Endodermal cell (in vitro differentiated cells): ENCODE measurements around the gene PHKG2. TPM values are rescaled to one million over a fixed set of nuclear protein-coding genes. Genes with fewer than 3 reads are reported as not detected.

Experiments used
- DNase-seq: peaks from one replicate; pipeline ENCODE4 v3.0.0-alpha.2; 2017
- H3K27ac ChIP-seq: 2 replicates; pipeline ENCODE4 v1.5.1; 2013; ENCODE audit warnings: mild to moderate bottlenecking, low read depth, low read length, moderate library complexity
- H3K27me3 ChIP-seq: 2 replicates; pipeline ENCODE4 v1.6.1; 2013; ENCODE audit warnings: mild to moderate bottlenecking, low read length, moderate library complexity; ENCODE audit not compliant: insufficient read depth, control insufficient read depth, poor library complexity, severe bottlenecking
- H3K36me3 ChIP-seq: 2 replicates; pipeline ENCODE4 v1.7.0; 2013; ENCODE audit warnings: mild to moderate bottlenecking, low read length, moderate library complexity; ENCODE audit not compliant: control insufficient read depth, insufficient read depth
- H3K4me1 ChIP-seq: one replicate; pipeline ENCODE4 v1.7.0; 2013; ENCODE audit warnings: low read length; ENCODE audit not compliant: control insufficient read depth, insufficient read depth
- H3K4me3 ChIP-seq: 2 replicates; pipeline ENCODE4 v1.5.1; 2013; ENCODE audit warnings: mild to moderate bottlenecking, low read length, moderate library complexity
- H3K9ac ChIP-seq: 2 replicates; pipeline ENCODE4 v1.6.1; 2013; ENCODE audit warnings: mild to moderate bottlenecking, low read length, moderate library complexity; ENCODE audit not compliant: poor library complexity, severe bottlenecking; ENCODE audit errors: extremely low read depth
- H3K9me3 ChIP-seq: 2 replicates; pipeline ENCODE4 v1.6.1; 2013; ENCODE audit warnings: mild to moderate bottlenecking, low read length, moderate library complexity; ENCODE audit not compliant: control insufficient read depth
- H3K27ac Mint-ChIP-seq: 2 replicates; pipeline ENCODE4 v1.8.0; 2020; ENCODE audit warnings: mixed read lengths
- H3K27me3 Mint-ChIP-seq: 2 replicates; pipeline ENCODE4 v1.8.0; 2021; ENCODE audit warnings: mild to moderate bottlenecking, mixed read lengths; ENCODE audit not compliant: insufficient read depth
- H3K36me3 Mint-ChIP-seq: 2 replicates; pipeline ENCODE4 v1.8.0; 2020; ENCODE audit warnings: low read depth, mixed read lengths
- H3K4me1 Mint-ChIP-seq: 2 replicates; pipeline ENCODE4 v1.8.0; 2020; ENCODE audit warnings: mixed read lengths
- H3K4me3 Mint-ChIP-seq: 2 replicates; pipeline ENCODE4 v1.8.0; 2020; ENCODE audit warnings: mild to moderate bottlenecking, moderate library complexity, mixed read lengths
- H3K9me3 Mint-ChIP-seq: 2 replicates; pipeline ENCODE4 v1.8.0; 2020; ENCODE audit warnings: mild to moderate bottlenecking, mixed read lengths
- CTCF ChIP-seq: fragments of 200-600 bp; sonication (generic); conservative IDR thresholded peaks from 2 replicates; pipeline ENCODE4 v1.5.0; 2021; ENCODE audit warnings: antibody characterized with exemption, mild to moderate bottlenecking
- WGBS, 2 experiments: methylation state at CpG; one replicate each; pipeline versions ENCODE4 v1.1.5 to v1.1.7; 2013; ENCODE audit warnings: missing lambda C conversion rate in 2 of 2, mixed read lengths in 1 of 2; ENCODE audit not compliant: insufficient coverage in 1 of 2, insufficient read length in 1 of 2; 5-methylcytosine and 5-hydroxymethylcytosine counted together
- total RNA-seq, 2 donors: library from RNA; stranded (reverse); fragmentation: NEBNext Ultra II Directional in 1 of 2; extraction: Animal tissue kit (Norgen Biotek cat#: 25700) in 1 of 2; gene quantifications; 2 replicates in 1 of 2; 3 replicates in 1 of 2; pipeline ENCODE4 v1.2.1, GENCODE V29; 2021

The PHKG2 gene
- total RNA-seq, 2 donors from 2014 or later, result 49.8 to 54.8 TPM

DNA sequence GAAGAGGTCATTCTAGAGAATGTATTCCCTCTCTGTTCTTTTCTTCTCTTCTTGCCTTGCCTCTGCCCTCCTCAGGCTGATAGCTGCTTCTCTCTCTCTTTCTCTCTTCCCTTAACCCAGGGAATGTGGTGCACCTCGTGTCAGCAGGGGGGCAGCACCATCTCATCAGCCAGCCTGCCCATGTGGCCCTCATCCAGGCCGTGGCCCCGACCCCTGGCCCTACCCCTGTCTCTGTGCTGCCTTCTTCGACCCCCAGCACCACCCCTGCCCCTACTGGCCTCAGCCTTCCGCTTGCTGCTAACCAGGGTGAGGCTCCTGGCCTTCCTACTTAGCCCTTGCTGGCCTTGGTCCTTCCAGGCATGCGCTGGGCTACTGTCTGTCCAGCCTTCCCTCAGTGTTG, 25.8 kb upstream of the PHKG2 start:
- DNase-seq, result no peak
- Mint-ChIP-seq H3K4me1 (no peaks in the 10 kb centered on the region), H3K9me3 (no peaks in the 10 kb centered on the region), H3K4me3 (no peak overlapping the region), H3K36me3 (peaks cover 86% of the 10 kb centered on the region), H3K27ac (no peak overlapping the region), H3K27me3 (no peaks in the 10 kb centered on the region)
- Histone ChIP-seq H3K36me3 (peaks cover 92% of the 10 kb centered on the region), H3K4me3 (no peak overlapping the region), H3K27me3 (no peaks in the 10 kb centered on the region), H3K4me1 (no peaks in the 10 kb centered on the region), H3K9me3 (no peaks in the 10 kb centered on the region), H3K9ac (no peak overlapping the region), H3K27ac (no peak overlapping the region)
- 90 to 92% methylated on average over 6 of the region's 6 CpGs for WGBS, 2 experiments
- peak; percentile 29 for TF ChIP-seq CTCF

DNA sequence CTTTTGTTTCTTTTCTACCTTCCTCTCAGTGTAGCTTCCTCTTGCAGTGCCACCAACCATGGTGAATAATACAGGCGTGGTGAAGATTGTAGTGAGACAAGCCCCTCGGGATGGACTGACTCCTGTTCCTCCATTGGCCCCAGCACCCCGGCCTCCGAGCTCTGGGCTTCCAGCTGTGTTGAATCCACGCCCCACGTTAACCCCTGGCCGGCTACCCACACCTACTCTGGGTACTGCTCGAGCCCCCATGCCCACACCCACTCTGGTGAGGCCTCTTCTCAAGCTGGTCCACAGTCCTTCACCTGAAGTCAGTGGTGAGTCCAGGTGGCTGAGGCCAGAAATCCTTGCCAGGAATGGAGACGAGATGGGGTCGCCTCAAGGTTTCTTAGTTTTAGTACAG, 25.3 kb upstream of the PHKG2 start:
- Mint-ChIP-seq H3K4me3 (no peak overlapping the region), H3K27me3 (no peaks in the 10 kb centered on the region), H3K36me3 (peaks cover 84% of the 10 kb centered on the region), H3K4me1 (no peaks in the 10 kb centered on the region), H3K27ac (no peak overlapping the region), H3K9me3 (no peaks in the 10 kb centered on the region)
- Histone ChIP-seq H3K36me3 (peaks cover 90% of the 10 kb centered on the region), H3K9me3 (no peaks in the 10 kb centered on the region), H3K27ac (no peak overlapping the region), H3K9ac (no peak overlapping the region), H3K4me3 (no peak overlapping the region), H3K4me1 (no peaks in the 10 kb centered on the region), H3K27me3 (no peaks in the 10 kb centered on the region)
- no peak for TF ChIP-seq CTCF
- DNase-seq, result no peak
- 91 to 100% methylated on average over 3 to 10 of the region's 10 CpGs for WGBS, 2 experiments

GRCh38 chr16:30723725-30724355, 24.4 kb upstream of the PHKG2 start:
- no peak overlapping the region for H3K27ac ChIP-seq
- no peak overlapping the region for H3K4me3 ChIP-seq
- H3K27me3 Mint-ChIP-seq, result no peaks in the 10 kb centered on the region
- H3K27me3 ChIP-seq, result no peaks in the 10 kb centered on the region
- 95 to 97% methylated on average over 11 to 12 of the region's 12 CpGs for WGBS, 2 experiments
- peaks cover 92% of the 10 kb centered on the region for H3K36me3 ChIP-seq
- no peaks in the 10 kb centered on the region for H3K4me1 Mint-ChIP-seq
- H3K36me3 Mint-ChIP-seq, result peaks cover 85% of the 10 kb centered on the region
- no peaks in the 10 kb centered on the region for H3K9me3 ChIP-seq
- TF ChIP-seq CTCF, result no peak
- H3K27ac Mint-ChIP-seq, result no peak overlapping the region
- H3K4me3 Mint-ChIP-seq, result no peak overlapping the region
- H3K9ac ChIP-seq, result no peak overlapping the region
- H3K4me1 ChIP-seq, result no peaks in the 10 kb centered on the region
- H3K9me3 Mint-ChIP-seq, result no peaks in the 10 kb centered on the region
- DNase-seq, result no peak
